ENCODE measurements around the gene PPFIA4.

PPFIA4 gene

DNA sequence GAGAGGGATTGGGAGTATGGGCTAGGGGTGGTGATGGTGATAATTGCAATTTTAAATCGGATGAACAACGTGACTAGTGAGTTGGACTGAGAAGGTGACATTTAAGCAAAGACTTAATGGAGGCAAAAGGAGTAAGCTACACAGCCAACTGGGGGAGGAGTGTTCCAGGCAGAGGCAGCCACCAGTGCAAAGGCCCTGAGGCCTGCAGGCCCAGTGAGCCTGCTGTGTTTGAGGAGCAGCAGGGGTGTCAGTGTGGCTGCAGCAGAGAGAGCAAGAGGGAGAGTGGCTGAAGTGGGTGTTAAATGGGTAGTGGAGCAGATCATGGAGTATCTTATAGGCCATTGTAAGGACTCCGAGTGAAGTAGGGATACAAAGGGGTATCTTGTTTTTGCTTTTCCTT, 40.7 kb downstream of the PPFIA4 start:
- TF ChIP-seq EZH2 (IDR thresholded peaks at IDR 0.05; ENCODE audit: borderline replicate concordance, low read depth, low read length, severe bottlenecking) = no peak
- TF ChIP-seq, protein P1, sequence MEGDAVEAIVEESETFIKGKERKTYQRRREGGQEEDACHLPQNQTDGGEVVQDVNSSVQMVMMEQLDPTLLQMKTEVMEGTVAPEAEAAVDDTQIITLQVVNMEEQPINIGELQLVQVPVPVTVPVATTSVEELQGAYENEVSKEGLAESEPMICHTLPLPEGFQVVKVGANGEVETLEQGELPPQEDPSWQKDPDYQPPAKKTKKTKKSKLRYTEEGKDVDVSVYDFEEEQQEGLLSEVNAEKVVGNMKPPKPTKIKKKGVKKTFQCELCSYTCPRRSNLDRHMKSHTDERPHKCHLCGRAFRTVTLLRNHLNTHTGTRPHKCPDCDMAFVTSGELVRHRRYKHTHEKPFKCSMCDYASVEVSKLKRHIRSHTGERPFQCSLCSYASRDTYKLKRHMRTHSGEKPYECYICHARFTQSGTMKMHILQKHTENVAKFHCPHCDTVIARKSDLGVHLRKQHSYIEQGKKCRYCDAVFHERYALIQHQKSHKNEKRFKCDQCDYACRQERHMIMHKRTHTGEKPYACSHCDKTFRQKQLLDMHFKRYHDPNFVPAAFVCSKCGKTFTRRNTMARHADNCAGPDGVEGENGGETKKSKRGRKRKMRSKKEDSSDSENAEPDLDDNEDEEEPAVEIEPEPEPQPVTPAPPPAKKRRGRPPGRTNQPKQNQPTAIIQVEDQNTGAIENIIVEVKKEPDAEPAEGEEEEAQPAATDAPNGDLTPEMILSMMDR (IDR thresholded peaks at IDR 0.05; ENCODE audit: borderline replicate concordance, extremely low read depth, low read length, poor library complexity, severe bottlenecking) = no peak
- Histone ChIP-seq H3K4me2 (ENCODE audit: insufficient read depth, low read length) (no peak overlapping the region), H3K79me2 (ENCODE audit: insufficient read depth, low read length) (no peaks in the 10 kb centered on the region)

DNA sequence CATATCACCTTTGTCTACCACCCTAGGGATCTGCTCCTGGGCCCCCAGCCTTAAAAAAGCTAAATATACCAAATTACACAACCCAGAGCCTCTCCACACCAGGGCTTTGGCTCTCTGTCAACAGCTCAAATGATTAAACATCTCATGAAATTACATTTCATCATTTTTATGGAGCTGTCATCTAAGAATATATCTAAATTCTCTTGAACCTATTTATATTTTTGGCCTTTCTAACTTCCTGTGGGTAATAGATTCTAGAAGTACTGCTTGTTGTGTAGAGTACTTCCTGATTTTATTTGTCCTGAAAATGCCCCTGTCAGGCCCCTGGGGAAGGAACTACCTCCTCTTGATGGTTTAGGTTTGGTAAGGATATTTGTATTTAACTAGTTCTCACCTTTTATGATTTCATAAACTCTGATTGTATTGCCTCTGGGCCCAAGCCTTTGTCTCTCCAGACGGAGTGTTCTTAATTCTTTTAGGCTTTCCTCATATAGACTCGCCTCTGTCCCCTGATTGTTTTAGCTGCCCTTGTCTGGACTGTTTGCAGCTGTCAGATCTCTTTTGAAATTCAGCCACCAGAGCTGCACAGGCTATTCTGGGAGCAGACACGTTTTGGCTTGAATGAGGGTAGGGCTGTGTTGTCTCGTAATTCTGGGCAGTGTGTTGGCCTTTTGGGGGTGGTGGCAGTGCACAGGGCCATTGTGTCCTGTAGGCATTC, 42.9 kb downstream of the PPFIA4 start:
- Histone ChIP-seq H3K36me3 (ENCODE audit: insufficient read depth, low read length) (no peaks in the 10 kb centered on the region), H3K9me3 (ENCODE audit: insufficient read depth, low read length, severe bottlenecking) (no peaks in the 10 kb centered on the region), H3K4me3 (ENCODE audit: low read depth in 1 of 2, low read length in 2 of 2) (no peak overlapping the region), H3K79me2 (ENCODE audit: insufficient read depth, low read length) (no peaks in the 10 kb centered on the region), H3K9ac (ENCODE audit: low read depth, low read length) (no peak overlapping the region), H3K27me3 (ENCODE audit: insufficient read depth, low read length, poor library complexity) (peaks cover 38% of the 10 kb centered on the region), H3K27ac (ENCODE audit: low read length) (no peak overlapping the region), H4K20me1 (ENCODE audit: insufficient read depth, low read length) (peaks cover 3% of the 10 kb centered on the region; the same call in 1 of the 2 replicates), H2AFZ (ENCODE audit: low read depth, low read length) (no peak overlapping the region), H3K4me1 (ENCODE audit: insufficient read depth, low read length) (no peaks in the 10 kb centered on the region), H3K4me2 (ENCODE audit: insufficient read depth, low read length) (no peak overlapping the region)
- no peak for TF ChIP-seq EZH2 (IDR thresholded peaks at IDR 0.05; ENCODE audit: borderline replicate concordance, low read depth, low read length, severe bottlenecking)
- ATAC-seq (ENCODE audit: insufficient read depth, low read depth) (no peak), DNase-seq (no peak)

More for the DNA sequence above, 40.7 kb downstream of the PPFIA4 start:
- Histone ChIP-seq H3K27ac (ENCODE audit: low read length) (no peak overlapping the region), H3K36me3 (ENCODE audit: insufficient read depth, low read length) (no peaks in the 10 kb centered on the region), H3K9me3 (ENCODE audit: insufficient read depth, low read length, severe bottlenecking) (no peaks in the 10 kb centered on the region), H3K27me3 (ENCODE audit: insufficient read depth, low read length, poor library complexity) (peaks cover 19% of the 10 kb centered on the region), H3K4me3 (ENCODE audit: low read depth in 1 of 2, low read length in 2 of 2) (no peak overlapping the region), H4K20me1 (ENCODE audit: insufficient read depth, low read length) (peaks cover 3% of the 10 kb centered on the region; the same call in 1 of the 2 replicates), H3K4me1 (ENCODE audit: insufficient read depth, low read length) (no peaks in the 10 kb centered on the region), H3K9ac (ENCODE audit: low read depth, low read length) (no peak overlapping the region), H2AFZ (ENCODE audit: low read depth, low read length) (no peak overlapping the region)
- DNase-seq (no peak), ATAC-seq (ENCODE audit: insufficient read depth, low read depth) (no peak)

DNA sequence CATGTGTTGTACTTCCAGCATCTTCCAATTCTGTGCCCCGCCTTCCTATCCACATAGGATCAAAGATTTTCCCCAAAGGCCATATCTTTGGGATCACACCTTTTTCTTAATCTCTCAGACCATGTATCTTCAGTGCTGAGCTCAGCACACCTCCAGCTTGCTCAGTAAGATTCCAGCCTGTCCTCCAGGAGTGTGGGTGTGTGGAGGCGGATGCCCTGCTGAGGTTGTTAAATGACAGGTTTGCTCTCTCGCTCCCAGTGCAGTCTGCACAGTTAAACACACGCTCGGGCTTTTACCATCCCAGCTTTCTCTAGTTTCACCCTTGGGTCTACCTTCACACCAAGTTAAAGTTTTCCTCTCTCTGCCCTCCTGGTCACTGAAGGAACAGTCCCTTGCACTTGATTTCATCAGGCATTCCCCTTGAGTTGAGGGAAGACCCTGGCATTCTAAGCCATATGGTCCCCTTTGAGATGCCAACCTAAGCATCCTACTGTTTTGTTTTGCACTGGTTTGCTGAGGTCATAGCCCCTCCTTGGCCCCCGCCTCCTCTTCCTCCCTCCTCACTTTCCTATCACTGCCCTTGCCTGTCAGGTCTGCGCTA, 45.8 kb downstream of the PPFIA4 start:
- H3K9me3 ChIP-seq (ENCODE audit: insufficient read depth, low read length, severe bottlenecking) = no peaks in the 10 kb centered on the region
- peaks cover 30% of the 10 kb centered on the region for H3K27me3 ChIP-seq (ENCODE audit: insufficient read depth, low read length, poor library complexity)
- ATAC-seq (ENCODE audit: insufficient read depth, low read depth) = no peak
- H3K36me3 ChIP-seq (ENCODE audit: insufficient read depth, low read length) = no peaks in the 10 kb centered on the region
- no peak for TF ChIP-seq EZH2 (IDR thresholded peaks at IDR 0.05; ENCODE audit: borderline replicate concordance, low read depth, low read length, severe bottlenecking)
- TF ChIP-seq, protein P1 (IDR thresholded peaks at IDR 0.05; ENCODE audit: borderline replicate concordance, extremely low read depth, low read length, poor library complexity, severe bottlenecking) = no peak
- no peaks in the 10 kb centered on the region for H3K79me2 ChIP-seq (ENCODE audit: insufficient read depth, low read length)
- H3K4me2 ChIP-seq (ENCODE audit: insufficient read depth, low read length) = no peak overlapping the region
- no peak overlapping the region for H2AFZ ChIP-seq (ENCODE audit: low read depth, low read length)
- H3K27ac ChIP-seq (ENCODE audit: low read length) = no peak overlapping the region
- no peaks in the 10 kb centered on the region for H3K4me1 ChIP-seq (ENCODE audit: insufficient read depth, low read length)
- no peak for DNase-seq
- peaks cover under 1% of the 10 kb centered on the region; the same call in 1 of the 2 replicates for H4K20me1 ChIP-seq (ENCODE audit: insufficient read depth, low read length)
- H3K4me3 ChIP-seq (ENCODE audit: low read depth in 1 of 2, low read length in 2 of 2) = no peak overlapping the region
- no peak overlapping the region for H3K9ac ChIP-seq (ENCODE audit: low read depth, low read length)

DNA sequence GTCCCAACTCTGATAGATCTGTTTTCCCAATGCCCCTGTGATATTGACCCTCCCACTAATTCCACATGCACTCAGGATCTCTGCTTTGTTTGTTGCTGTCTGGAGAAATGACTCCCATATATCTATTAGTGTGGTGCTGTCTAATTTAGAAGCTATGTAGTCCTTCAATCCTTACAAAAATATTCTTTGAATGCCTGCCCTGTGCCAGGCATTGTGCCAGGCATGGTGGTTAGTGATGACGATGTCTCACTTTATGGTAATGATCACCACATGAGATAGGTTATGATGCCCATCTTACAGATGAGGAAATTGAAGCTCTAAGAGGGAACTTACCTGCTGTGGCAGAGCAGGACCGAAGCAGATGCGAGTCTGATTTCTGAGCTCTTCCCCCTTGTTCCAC, 46.6 kb downstream of the PPFIA4 start:
- Histone ChIP-seq H3K9ac (ENCODE audit: low read depth, low read length) (no peak overlapping the region), H3K4me1 (ENCODE audit: insufficient read depth, low read length) (no peaks in the 10 kb centered on the region), H3K4me2 (ENCODE audit: insufficient read depth, low read length) (no peak overlapping the region), H3K36me3 (ENCODE audit: insufficient read depth, low read length) (no peaks in the 10 kb centered on the region), H3K27me3 (ENCODE audit: insufficient read depth, low read length, poor library complexity) (peaks cover 24% of the 10 kb centered on the region), H4K20me1 (ENCODE audit: insufficient read depth, low read length) (no peaks in the 10 kb centered on the region; the same call in 1 of the 2 replicates), H3K27ac (ENCODE audit: low read length) (no peak overlapping the region), H3K9me3 (ENCODE audit: insufficient read depth, low read length, severe bottlenecking) (no peaks in the 10 kb centered on the region), H3K4me3 (ENCODE audit: low read depth in 1 of 2, low read length in 2 of 2) (no peak overlapping the region), H3K79me2 (ENCODE audit: insufficient read depth, low read length) (no peaks in the 10 kb centered on the region), H2AFZ (ENCODE audit: low read depth, low read length) (no peak overlapping the region)
- TF ChIP-seq, protein P1 (IDR thresholded peaks at IDR 0.05; ENCODE audit: borderline replicate concordance, extremely low read depth, low read length, poor library complexity, severe bottlenecking) = no peak
- DNase-seq (no peak), ATAC-seq (ENCODE audit: insufficient read depth, low read depth) (no peak)

All from DND-41 (cell line).